DMS 273 (cell line): ENCODE data around the gene PTH2.
"Not testable (repeated sequence)": the region's sequence is repeated elsewhere in the genome, so short reads cannot be mapped to it uniquely, and the experiment has no call there.

Experiments
- DNase-seq: peaks from one replicate; lab custom pipeline; 2025; ENCODE audit not compliant: unreplicated experiment; lab: John Stamatoyannopoulos, UW

PTH2 gene

GRCh38 chr19:49448432-49448786, 25.2 kb upstream of the PTH2 start:
- no peak for DNase-seq

GRCh38 chr19:49447485-49448431, 24.5 kb upstream of the PTH2 start:
- DNase-seq, result peak; percentile 71

GRCh38 chr19:49445997-49446396, 22.8 kb upstream of the PTH2 start:
- no peak for DNase-seq

GRCh38 chr19:49444100-49444700, 21.0 kb upstream of the PTH2 start:
- not testable (repeated sequence) for DNase-seq

- peak; percentile 100 for DNase-seq
These were observed 20.3 kb upstream of the PTH2 start for GRCh38 chr19:49443366-49444099.

GRCh38 chr19:49442771-49443365, 19.6 kb upstream of the PTH2 start:
- DNase-seq, result peak; percentile 97

GRCh38 chr19:49442354-49442753, 19.1 kb upstream of the PTH2 start:
- peak; percentile 83 for DNase-seq

- no peak for DNase-seq
These were observed 18.7 kb upstream of the PTH2 start for GRCh38 chr19:49441960-49442350.

- peak; percentile 90 for DNase-seq
These were observed 18.1 kb upstream of the PTH2 start, which contains the start of gene SLC17A7 for GRCh38 chr19:49441210-49441959. Gene SLC17A7, minus strand, starts transcription at chr19:49441527. Its CDS starts 148 bp downstream, at chr19:49441379.

GRCh38 chr19:49440439-49441209, 17.4 kb upstream of the PTH2 start:
- DNase-seq, result peak; percentile 67

GRCh38 chr19:49439836-49440235, 16.6 kb upstream of the PTH2 start:
- no peak for DNase-seq

- DNase-seq, result peak; percentile 74
These were observed 15.0 kb upstream of the PTH2 start for GRCh38 chr19:49438261-49438660.

GRCh38 chr19:49437231-49437630, 14.0 kb upstream of the PTH2 start:
- DNase-seq, result peak; percentile 83

GRCh38 chr19:49436381-49437017, 13.3 kb upstream of the PTH2 start:
- no peak for DNase-seq

- DNase-seq, result no peak
These were observed 12.4 kb upstream of the PTH2 start for GRCh38 chr19:49435670-49436069.

- DNase-seq, result peak; percentile 42
These were observed 11.8 kb upstream of the PTH2 start for GRCh38 chr19:49434907-49435583.

GRCh38 chr19:49433240-49433901, 10.1 kb upstream of the PTH2 start:
- DNase-seq, result no peak
